ENCODE data around the gene CCDC12. TPM values are rescaled to one million over a fixed set of nuclear protein-coding genes. Genes with fewer than 3 reads are reported as not detected.

Gene CCDC12
- total RNA-seq, 1 experiment from 2014 or later: 52.7 TPM

- H3K27ac Mint-ChIP-seq (ENCODE audit: unreplicated experiment): no peak overlapping the region
- no TSS peak for BruUV-seq (replicated peaks)
- Histone ChIP-seq H3K4me3 (ENCODE audit: low read depth, low read length) (no peak overlapping the region), H3K27me3 (replicated peaks; ENCODE audit: control insufficient read depth, insufficient read depth, low read length) (no peaks in the 10 kb centered on the region), H3K4me1 (peaks cover 14% of the 10 kb centered on the region), H3K9me3 (no peaks in the 10 kb centered on the region), H3K36me3 (ENCODE audit: control insufficient read depth, insufficient read depth, low read length) (no peaks in the 10 kb centered on the region)
- peaks cover 9% of the 10 kb centered on the region for H3K27me3 Mint-ChIP-seq (ENCODE audit: insufficient read depth, unreplicated experiment)
- no peak overlapping the region for H3K4me3 Mint-ChIP-seq (ENCODE audit: unreplicated experiment)
- no peak for DNase-seq
- H3K9me3 Mint-ChIP-seq (ENCODE audit: unreplicated experiment): no peaks in the 10 kb centered on the region
- TF ChIP-seq CTCF (IDR thresholded peaks at IDR 0.05; ENCODE audit: insufficient read depth in 1 of 2, low read depth in 1 of 2, low read length in 1 of 2, severe bottlenecking in 1 of 2, unreplicated experiment in 1 of 2): no peak
- ChIA-PET POLR2A (no interaction called here), CTCF (no interaction called here)
- peaks cover 9% of the 10 kb centered on the region for H3K4me1 Mint-ChIP-seq (ENCODE audit: low read depth, unreplicated experiment)
- no peaks in the 10 kb centered on the region for H3K36me3 Mint-ChIP-seq (ENCODE audit: insufficient read depth, unreplicated experiment)
- intact Hi-C loops (cut with micrococcal nuclease; ENCODE audit: unreplicated experiment): no loop called here
Observed at GRCh38 chr3:46884929-46885328, 91.6 kb downstream of the CCDC12 start.

- intact Hi-C loops (cut with micrococcal nuclease; ENCODE audit: unreplicated experiment): no loop called here
- peaks cover 19% of the 10 kb centered on the region for H3K4me1 ChIP-seq
- Mint-ChIP-seq H3K27me3 (ENCODE audit: insufficient read depth, unreplicated experiment) (peaks cover 9% of the 10 kb centered on the region), H3K4me3 (ENCODE audit: unreplicated experiment) (peak overlapping the region; percentile 85), H3K27ac (ENCODE audit: unreplicated experiment) (no peak overlapping the region), H3K4me1 (ENCODE audit: low read depth, unreplicated experiment) (peaks cover 10% of the 10 kb centered on the region), H3K36me3 (ENCODE audit: insufficient read depth, unreplicated experiment) (no peaks in the 10 kb centered on the region), H3K9me3 (ENCODE audit: unreplicated experiment) (no peaks in the 10 kb centered on the region)
- TSS peak; percentile 13 for BruUV-seq (replicated peaks)
- no peaks in the 10 kb centered on the region for H3K27me3 ChIP-seq (replicated peaks; ENCODE audit: control insufficient read depth, insufficient read depth, low read length)
- no peaks in the 10 kb centered on the region for H3K36me3 ChIP-seq (ENCODE audit: control insufficient read depth, insufficient read depth, low read length)
- H3K9me3 ChIP-seq: no peaks in the 10 kb centered on the region
- ChIA-PET POLR2A (no interaction called here), CTCF (interaction anchor here (0.5 kb wide), 1 partner anchor 1517 kb away, joined by 3 read pairs; no protein-coding TSS in a partner anchor)
- no peak for DNase-seq
- H3K4me3 ChIP-seq (ENCODE audit: low read depth, low read length): no peak overlapping the region
- no peak for TF ChIP-seq CTCF (IDR thresholded peaks at IDR 0.05; ENCODE audit: insufficient read depth in 1 of 2, low read depth in 1 of 2, low read length in 1 of 2, severe bottlenecking in 1 of 2, unreplicated experiment in 1 of 2)
Observed at GRCh38 chr3:46884427-46884826, 92.1 kb downstream of the CCDC12 start.

- ChIA-PET POLR2A (no interaction called here), CTCF (interaction anchor here (0.5 kb wide), 1 partner anchor 1518 kb away, joined by 3 read pairs; no protein-coding TSS in a partner anchor)
- no peaks in the 10 kb centered on the region for H3K36me3 ChIP-seq (ENCODE audit: control insufficient read depth, insufficient read depth, low read length)
- H3K27me3 ChIP-seq (replicated peaks; ENCODE audit: control insufficient read depth, insufficient read depth, low read length): no peaks in the 10 kb centered on the region
- no peaks in the 10 kb centered on the region for H3K9me3 ChIP-seq
- Mint-ChIP-seq H3K4me3 (ENCODE audit: unreplicated experiment) (peak overlapping the region; percentile 85), H3K27ac (ENCODE audit: unreplicated experiment) (no peak overlapping the region), H3K36me3 (ENCODE audit: insufficient read depth, unreplicated experiment) (no peaks in the 10 kb centered on the region), H3K27me3 (ENCODE audit: insufficient read depth, unreplicated experiment) (peaks cover 9% of the 10 kb centered on the region), H3K9me3 (ENCODE audit: unreplicated experiment) (no peaks in the 10 kb centered on the region), H3K4me1 (ENCODE audit: low read depth, unreplicated experiment) (peaks cover 10% of the 10 kb centered on the region)
- TF ChIP-seq CTCF (IDR thresholded peaks at IDR 0.05; ENCODE audit: insufficient read depth in 1 of 2, low read depth in 1 of 2, low read length in 1 of 2, severe bottlenecking in 1 of 2, unreplicated experiment in 1 of 2): no peak
- no peak for DNase-seq
- intact Hi-C loops (cut with micrococcal nuclease; ENCODE audit: unreplicated experiment): no loop called here
- H3K4me3 ChIP-seq (ENCODE audit: low read depth, low read length): peak overlapping the region; percentile 26
- no TSS peak for BruUV-seq (replicated peaks)
- H3K4me1 ChIP-seq: peaks cover 25% of the 10 kb centered on the region
Observed at GRCh38 chr3:46883830-46884185, 92.7 kb downstream of the CCDC12 start.
